HepG2 (cell line): ENCODE results near the gene CCDC38. TPM values are rescaled to one million over a fixed set of nuclear protein-coding genes. Genes with fewer than 3 reads are reported as not detected.

Source experiments
- CREB1 ChIP-seq, 2 experiments: fragments of 450-650 bp in 1 of 2; IDR thresholded peaks; 2 replicates each; pipeline ENCODE4 v1.6.1; 2016 to 2017; ENCODE audit warnings: control low read depth in 1 of 2, mild to moderate bottlenecking in 1 of 2, missing compliant biosample characterization in 1 of 2, missing genetic modification characterization in 1 of 2
- DPF2 ChIP-seq: sonication (generic); formaldehyde crosslinking; IDR thresholded peaks from 2 replicates; pipeline ENCODE4 v1.4.0; 2020; ENCODE audit warnings: mild to moderate bottlenecking, low read depth, missing genetic modification reagents, borderline replicate concordance
- FOXK2 ChIP-seq: fragments of 450-650 bp; IDR thresholded peaks from 2 replicates; pipeline ENCODE4 v1.6.1; 2016
- HHEX ChIP-seq: IDR thresholded peaks from 2 replicates; pipeline ENCODE4 v1.6.1; 2016; ENCODE audit warnings: control low read depth
- KLF16 ChIP-seq, 2 experiments: sonication (generic) in 1 of 2; formaldehyde crosslinking in 1 of 2; IDR thresholded peaks; 2 replicates each; pipeline versions ENCODE4 v1.6.1 to v1.8.0; 2016 to 2023; ENCODE audit warnings: missing genetic modification reagents in 2 of 2, missing compliant biosample characterization in 1 of 2
- SPEN ChIP-seq: sonication (generic); formaldehyde crosslinking; IDR thresholded peaks from 2 replicates; pipeline ENCODE4 v1.5.1; 2020; ENCODE audit warnings: low read depth, mild to moderate bottlenecking, missing genetic modification reagents
- TGIF2 ChIP-seq: IDR thresholded peaks from 2 replicates; pipeline ENCODE4 v1.6.1; 2016; ENCODE audit warnings: control low read depth, missing compliant biosample characterization
- TSC22D2 ChIP-seq: sonication (generic); formaldehyde crosslinking; IDR thresholded peaks from 2 replicates; pipeline ENCODE4 v1.5.1; 2020; ENCODE audit warnings: missing genetic modification reagents, mild to moderate bottlenecking, borderline replicate concordance
- ZFP36L2 ChIP-seq: sonication (generic); formaldehyde crosslinking; IDR thresholded peaks from 2 replicates; pipeline ENCODE4 v1.4.0; 2020; ENCODE audit warnings: missing genetic modification reagents
- ZNF33A ChIP-seq: sonication (generic); formaldehyde crosslinking; IDR thresholded peaks from 2 replicates; pipeline ENCODE4 v1.5.1; 2020; ENCODE audit warnings: missing genetic modification reagents, mild to moderate bottlenecking, moderate library complexity, borderline replicate concordance
- ZNF441 ChIP-seq: sonication (generic); formaldehyde crosslinking; IDR thresholded peaks from 2 replicates; pipeline ENCODE4 v1.7.0; 2021; ENCODE audit warnings: missing genetic modification reagents, borderline replicate concordance
- ZNF501 ChIP-seq: sonication (generic); formaldehyde crosslinking; IDR thresholded peaks from 2 replicates; pipeline ENCODE4 v1.5.1; 2020; ENCODE audit warnings: mild to moderate bottlenecking, moderate library complexity, missing genetic modification reagents
- ZNF572 ChIP-seq: sonication (generic); formaldehyde crosslinking; IDR thresholded peaks from 2 replicates; pipeline ENCODE4 v1.5.1; 2020; ENCODE audit warnings: mild to moderate bottlenecking, missing genetic modification reagents
- ZNF75D ChIP-seq: sonication (generic); formaldehyde crosslinking; IDR thresholded peaks from 2 replicates; pipeline ENCODE4 v1.8.1; 2023; ENCODE audit warnings: missing genetic modification reagents, mild to moderate bottlenecking, borderline replicate concordance
- polyA plus RNA-seq, 8 experiments: library from polyadenylated mRNA; depleted of rRNA in 3 of 8; stranded (reverse) in 7 of 8; unstranded in 1 of 8; fragments of >200 nt; fragmentation: Illumina TruSeq in 4 of 8; extraction: Trizol in 4 of 8; gene quantifications; 2 replicates each; pipeline versions ENCODE4 v1.2.1 to v1.2.3, GENCODE V29; 2011 to 2016; ENCODE audit warnings: low read depth in 4 of 8, missing spikeins in 1 of 8, mixed read lengths in 1 of 8; ENCODE audit not compliant: insufficient read depth in 1 of 8
- total RNA-seq, 5 experiments: library from RNA; depleted of rRNA; stranded (reverse); fragments of >200 nt; fragmentation: Illumina TruSeq; extraction: Trizol; gene quantifications; 2 replicates each; pipeline ENCODE4 v1.2.3, GENCODE V29; 2016; ENCODE audit warnings: low read depth in 1 of 5
- TF ChIP-seq, protein P1 (sequence below): sonication (generic); formaldehyde crosslinking; IDR thresholded peaks from 2 replicates; pipeline ENCODE4 v1.5.1; 2020; ENCODE audit warnings: mild to moderate bottlenecking, missing genetic modification reagents, borderline replicate concordance
- TF ChIP-seq, protein P2 (sequence below): sonication (generic); formaldehyde crosslinking; IDR thresholded peaks from 2 replicates; pipeline ENCODE4 v1.4.0; 2020; ENCODE audit warnings: missing genetic modification reagents
- TF ChIP-seq, protein P3 (sequence below): sonication (generic); formaldehyde crosslinking; IDR thresholded peaks from 2 replicates; pipeline ENCODE4 v1.8.0; 2022; ENCODE audit warnings: missing genetic modification reagents, mild to moderate bottlenecking, inconsistent platforms, borderline replicate concordance
- TF ChIP-seq, protein P4 (sequence below): sonication (generic); formaldehyde crosslinking; conservative IDR thresholded peaks from 2 replicates; pipeline ENCODE4 v1.8.0; 2022; ENCODE audit warnings: missing genetic modification reagents

Gene CCDC38
- total and polyA plus RNA-seq, 2 of the 13 experiments (the other 11 are each of a cell fraction or from before 2014, with no cell fraction given): 0.24 to 0.32 TPM

DNA sequence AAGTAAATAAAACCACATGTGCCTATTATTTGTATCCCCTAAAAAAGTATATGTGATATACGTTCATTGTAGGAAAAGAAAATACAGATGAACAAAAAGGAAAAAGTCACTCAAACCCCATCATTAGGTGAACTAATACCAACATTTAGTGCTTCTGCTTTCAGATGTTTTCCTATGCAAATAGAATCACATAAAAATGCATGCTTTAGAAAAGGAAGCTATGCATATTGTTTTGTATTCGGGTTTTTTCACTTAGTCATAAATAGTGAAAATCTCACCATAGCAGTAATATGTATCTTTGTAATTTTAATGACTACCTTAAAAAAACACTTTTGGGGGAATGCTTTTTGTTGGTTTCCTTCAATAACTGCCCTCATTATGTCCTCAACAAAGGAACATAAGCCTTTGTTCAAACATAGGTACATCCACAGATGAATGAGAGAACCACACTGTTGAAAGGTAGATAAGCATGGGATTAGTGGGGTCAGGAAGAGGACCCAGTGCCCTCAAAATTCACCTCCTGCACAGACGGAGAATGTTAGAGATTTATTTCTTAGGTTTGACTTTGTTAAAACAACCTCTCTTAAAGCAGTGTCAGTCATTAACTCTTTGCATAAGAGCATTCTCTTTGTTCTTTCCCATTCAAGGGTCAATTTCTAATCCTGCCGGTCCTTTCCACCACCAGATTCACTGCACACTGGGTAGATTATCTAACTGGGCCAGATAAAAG lies 7.2 kb upstream of the CCDC38 start (continued):
- TF ChIP-seq, protein P1, sequence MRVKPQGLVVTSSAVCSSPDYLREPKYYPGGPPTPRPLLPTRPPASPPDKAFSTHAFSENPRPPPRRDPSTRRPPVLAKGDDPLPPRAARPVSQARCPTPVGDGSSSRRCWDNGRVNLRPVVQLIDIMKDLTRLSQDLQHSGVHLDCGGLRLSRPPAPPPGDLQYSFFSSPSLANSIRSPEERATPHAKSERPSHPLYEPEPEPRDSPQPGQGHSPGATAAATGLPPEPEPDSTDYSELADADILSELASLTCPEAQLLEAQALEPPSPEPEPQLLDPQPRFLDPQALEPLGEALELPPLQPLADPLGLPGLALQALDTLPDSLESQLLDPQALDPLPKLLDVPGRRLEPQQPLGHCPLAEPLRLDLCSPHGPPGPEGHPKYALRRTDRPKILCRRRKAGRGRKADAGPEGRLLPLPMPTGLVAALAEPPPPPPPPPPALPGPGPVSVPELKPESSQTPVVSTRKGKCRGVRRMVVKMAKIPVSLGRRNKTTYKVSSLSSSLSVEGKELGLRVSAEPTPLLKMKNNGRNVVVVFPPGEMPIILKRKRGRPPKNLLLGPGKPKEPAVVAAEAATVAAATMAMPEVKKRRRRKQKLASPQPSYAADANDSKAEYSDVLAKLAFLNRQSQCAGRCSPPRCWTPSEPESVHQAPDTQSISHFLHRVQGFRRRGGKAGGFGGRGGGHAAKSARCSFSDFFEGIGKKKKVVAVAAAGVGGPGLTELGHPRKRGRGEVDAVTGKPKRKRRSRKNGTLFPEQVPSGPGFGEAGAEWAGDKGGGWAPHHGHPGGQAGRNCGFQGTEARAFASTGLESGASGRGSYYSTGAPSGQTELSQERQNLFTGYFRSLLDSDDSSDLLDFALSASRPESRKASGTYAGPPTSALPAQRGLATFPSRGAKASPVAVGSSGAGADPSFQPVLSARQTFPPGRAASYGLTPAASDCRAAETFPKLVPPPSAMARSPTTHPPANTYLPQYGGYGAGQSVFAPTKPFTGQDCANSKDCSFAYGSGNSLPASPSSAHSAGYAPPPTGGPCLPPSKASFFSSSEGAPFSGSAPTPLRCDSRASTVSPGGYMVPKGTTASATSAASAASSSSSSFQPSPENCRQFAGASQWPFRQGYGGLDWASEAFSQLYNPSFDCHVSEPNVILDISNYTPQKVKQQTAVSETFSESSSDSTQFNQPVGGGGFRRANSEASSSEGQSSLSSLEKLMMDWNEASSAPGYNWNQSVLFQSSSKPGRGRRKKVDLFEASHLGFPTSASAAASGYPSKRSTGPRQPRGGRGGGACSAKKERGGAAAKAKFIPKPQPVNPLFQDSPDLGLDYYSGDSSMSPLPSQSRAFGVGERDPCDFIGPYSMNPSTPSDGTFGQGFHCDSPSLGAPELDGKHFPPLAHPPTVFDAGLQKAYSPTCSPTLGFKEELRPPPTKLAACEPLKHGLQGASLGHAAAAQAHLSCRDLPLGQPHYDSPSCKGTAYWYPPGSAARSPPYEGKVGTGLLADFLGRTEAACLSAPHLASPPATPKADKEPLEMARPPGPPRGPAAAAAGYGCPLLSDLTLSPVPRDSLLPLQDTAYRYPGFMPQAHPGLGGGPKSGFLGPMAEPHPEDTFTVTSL (CRISPR knock-in tag): peak; percentile 87
- TF ChIP-seq ZNF441 (no peak), FOXK2 (no peak), HHEX (CRISPR knock-in tag) (peak; percentile 89), TGIF2 (peak; percentile 71; the same call in 1 of the 2 replicates), KLF16 (CRISPR knock-in tag; IDR thresholded peaks at IDR 0.05) (no peak), ZFP36L2 (no peak), DPF2 (CRISPR knock-in tag) (peak; percentile 77), ZNF572 (CRISPR knock-in tag) (no peak), ZNF75D (CRISPR knock-in tag) (no peak), ZNF501 (CRISPR knock-in tag) (no peak), SPEN (CRISPR knock-in tag) (no peak), CREB1 (IDR thresholded peaks at IDR 0.05) (no peak), CREB1 (CRISPR knock-in tag; IDR thresholded peaks at IDR 0.05) (0 out of 2 replicates have a peak, but pooled peaks have one; percentile 31), ZNF33A (no peak), TSC22D2 (CRISPR knock-in tag) (no peak)
- TF ChIP-seq, protein P2, sequence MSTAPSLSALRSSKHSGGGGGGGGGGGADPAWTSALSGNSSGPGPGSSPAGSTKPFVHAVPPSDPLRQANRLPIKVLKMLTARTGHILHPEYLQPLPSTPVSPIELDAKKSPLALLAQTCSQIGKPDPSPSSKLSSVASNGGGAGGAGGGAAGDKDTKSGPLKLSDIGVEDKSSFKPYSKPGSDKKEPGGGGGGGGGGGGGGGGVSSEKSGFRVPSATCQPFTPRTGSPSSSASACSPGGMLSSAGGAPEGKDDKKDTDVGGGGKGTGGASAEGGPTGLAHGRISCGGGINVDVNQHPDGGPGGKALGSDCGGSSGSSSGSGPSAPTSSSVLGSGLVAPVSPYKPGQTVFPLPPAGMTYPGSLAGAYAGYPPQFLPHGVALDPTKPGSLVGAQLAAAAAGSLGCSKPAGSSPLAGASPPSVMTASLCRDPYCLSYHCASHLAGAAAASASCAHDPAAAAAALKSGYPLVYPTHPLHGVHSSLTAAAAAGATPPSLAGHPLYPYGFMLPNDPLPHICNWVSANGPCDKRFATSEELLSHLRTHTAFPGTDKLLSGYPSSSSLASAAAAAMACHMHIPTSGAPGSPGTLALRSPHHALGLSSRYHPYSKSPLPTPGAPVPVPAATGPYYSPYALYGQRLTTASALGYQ (CRISPR knock-in tag): peak; percentile 83; the same call in 1 of the 2 replicates
- TF ChIP-seq, protein P3, sequence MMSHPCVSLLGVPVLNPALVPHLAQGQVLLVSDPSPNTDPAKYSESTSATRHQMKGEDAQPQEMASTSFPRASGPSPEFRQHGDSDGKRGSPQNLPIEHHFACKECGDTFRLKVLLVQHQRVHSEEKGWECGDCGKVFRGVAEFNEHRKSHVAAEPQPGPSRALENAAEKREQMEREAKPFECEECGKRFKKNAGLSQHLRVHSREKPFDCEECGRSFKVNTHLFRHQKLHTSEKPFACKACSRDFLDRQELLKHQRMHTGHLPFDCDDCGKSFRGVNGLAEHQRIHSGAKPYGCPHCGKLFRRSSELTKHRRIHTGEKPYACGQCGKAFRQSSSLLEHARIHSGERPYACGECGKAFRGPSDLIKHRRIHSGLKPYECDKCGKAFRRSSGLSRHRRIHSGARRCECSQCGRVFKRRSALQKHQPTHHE (CRISPR knock-in tag): peak; percentile 42; the same call in 1 of the 2 replicates
- TF ChIP-seq, protein P4, sequence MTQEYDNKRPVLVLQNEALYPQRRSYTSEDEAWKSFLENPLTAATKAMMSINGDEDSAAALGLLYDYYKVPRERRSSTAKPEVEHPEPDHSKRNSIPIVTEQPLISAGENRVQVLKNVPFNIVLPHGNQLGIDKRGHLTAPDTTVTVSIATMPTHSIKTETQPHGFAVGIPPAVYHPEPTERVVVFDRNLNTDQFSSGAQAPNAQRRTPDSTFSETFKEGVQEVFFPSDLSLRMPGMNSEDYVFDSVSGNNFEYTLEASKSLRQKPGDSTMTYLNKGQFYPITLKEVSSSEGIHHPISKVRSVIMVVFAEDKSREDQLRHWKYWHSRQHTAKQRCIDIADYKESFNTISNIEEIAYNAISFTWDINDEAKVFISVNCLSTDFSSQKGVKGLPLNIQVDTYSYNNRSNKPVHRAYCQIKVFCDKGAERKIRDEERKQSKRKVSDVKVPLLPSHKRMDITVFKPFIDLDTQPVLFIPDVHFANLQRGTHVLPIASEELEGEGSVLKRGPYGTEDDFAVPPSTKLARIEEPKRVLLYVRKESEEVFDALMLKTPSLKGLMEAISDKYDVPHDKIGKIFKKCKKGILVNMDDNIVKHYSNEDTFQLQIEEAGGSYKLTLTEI: no peak
